Activated CD4-positive, alpha-beta T cell treated with anti-CD3 and anti-CD28 coated beads, Interleukin-2, amount 50 U/mL, for 24 hours (primary cell): ENCODE results near the gene ADAM22.

Experiments used
- DNase-seq, 2 donors: peaks; one replicate each; pipeline ENCODE4 v3.0.0-alpha.2; 2020; ENCODE audit warnings: low read depth in 1 of 2, low spot score in 1 of 2

Gene ADAM22

GRCh38 chr7:87948371-87948770 lies 14.3 kb downstream of the ADAM22 start:
- no peak for DNase-seq

GRCh38 chr7:87959336-87959735 lies 25.3 kb downstream of the ADAM22 start:
- no peak for DNase-seq

GRCh38 chr7:87960239-87960638 lies 26.2 kb downstream of the ADAM22 start:
- DNase-seq = no peak

- no peak for DNase-seq
These were observed 27.7 kb downstream of the ADAM22 start for GRCh38 chr7:87961754-87962153.

GRCh38 chr7:87966271-87966670 lies 32.2 kb downstream of the ADAM22 start:
- no peak for DNase-seq

- DNase-seq = no peak
These were observed 34.0 kb downstream of the ADAM22 start for GRCh38 chr7:87968021-87968420.

- DNase-seq = no peak
These were observed 48.1 kb downstream of the ADAM22 start for GRCh38 chr7:87982116-87982515.

- no peak for DNase-seq
These were observed 50.0 kb downstream of the ADAM22 start for GRCh38 chr7:87984088-87984487.

GRCh38 chr7:87993269-87993668 lies 59.2 kb downstream of the ADAM22 start:
- DNase-seq = no peak

GRCh38 chr7:87999261-87999660 lies 65.2 kb downstream of the ADAM22 start:
- DNase-seq = no peak

GRCh38 chr7:88001744-88002530 lies 67.9 kb downstream of the ADAM22 start:
- no peak for DNase-seq

- DNase-seq = no peak
These were observed 68.6 kb downstream of the ADAM22 start for GRCh38 chr7:88002617-88003016.

- DNase-seq = no peak
These were observed 69.5 kb downstream of the ADAM22 start for GRCh38 chr7:88003581-88003980.

- no peak for DNase-seq
These were observed 71.1 kb downstream of the ADAM22 start for GRCh38 chr7:88005191-88005590.

GRCh38 chr7:88009651-88010050 lies 75.6 kb downstream of the ADAM22 start:
- DNase-seq = no peak

- DNase-seq = no peak
These were observed 78.0 kb downstream of the ADAM22 start for GRCh38 chr7:88012086-88012485.

- DNase-seq = no peak
These were observed 79.9 kb downstream of the ADAM22 start for GRCh38 chr7:88013981-88014380.

GRCh38 chr7:88014581-88014980 lies 80.5 kb downstream of the ADAM22 start:
- DNase-seq = no peak

- no peak for DNase-seq
These were observed 81.3 kb downstream of the ADAM22 start for GRCh38 chr7:88015309-88015708.

GRCh38 chr7:88018501-88018900 lies 84.5 kb downstream of the ADAM22 start:
- DNase-seq = no peak

GRCh38 chr7:88020953-88021665 lies 87.1 kb downstream of the ADAM22 start:
- DNase-seq = no peak

- DNase-seq = no peak
These were observed 93.7 kb downstream of the ADAM22 start for GRCh38 chr7:88027724-88028123.
